Astrocyte of the spinal cord (primary cell): ENCODE data around the gene CHKB.

Experiments used
- DNase-seq: peaks from one replicate; pipeline ENCODE4 v3.0.0; 2011; ENCODE audit warnings: low read depth, low spot score
- H3K4me3 ChIP-seq: 2 replicates; pipeline ENCODE4 v1.5.1; 2011; ENCODE audit warnings: low read depth, mild to moderate bottlenecking, low read length, moderate library complexity
- CTCF ChIP-seq: IDR thresholded peaks from 2 replicates; pipeline ENCODE4 v1.5.1; 2012; ENCODE audit warnings: low read depth, mild to moderate bottlenecking, low read length, inconsistent platforms
- in situ Hi-C: cut with HindIII; loops from 2 replicates; pipeline ENCODE4 v1.10.0; 2017; ENCODE audit warnings: low sequenced_read_pairs

The CHKB gene

GRCh38 chr22:50578776-50579310 lies 3.8 kb downstream of the CHKB start:
- no peak for DNase-seq
- in situ Hi-C loops = no loop called here
- H3K4me3 ChIP-seq = no peak overlapping the region
- no peak for TF ChIP-seq CTCF

GRCh38 chr22:50577987-50578775 lies 4.5 kb downstream of the CHKB start, which contains the start of gene CPT1B:
CPT1B (minus strand) TSS chr22:50578427; CDS start chr22:50577915, 512 bp downstream.
- in situ Hi-C loops = no loop called here
- DNase-seq = no peak
- no peak for TF ChIP-seq CTCF
- no peak within 1 kb of the TSS for H3K4me3 ChIP-seq

GRCh38 chr22:50577697-50577986 lies 5.0 kb downstream of the CHKB start:
- DNase-seq = no peak
- in situ Hi-C loops = no loop called here
- no peak overlapping the region for H3K4me3 ChIP-seq
- TF ChIP-seq CTCF = no peak

- in situ Hi-C loops = no loop called here
- DNase-seq = no peak
- no peak overlapping the region for H3K4me3 ChIP-seq
- TF ChIP-seq CTCF = no peak
Measured at GRCh38 chr22:50576806-50577696, 5.6 kb downstream of the CHKB start.

- peak; percentile 17 for DNase-seq
- H3K4me3 ChIP-seq = no peak overlapping the region
- peak; percentile 49 for TF ChIP-seq CTCF
- in situ Hi-C loops = no loop called here
Measured at GRCh38 chr22:50576070-50576469, 6.6 kb downstream of the CHKB start.

- TF ChIP-seq CTCF = no peak
- in situ Hi-C loops = no loop called here
- no peak for DNase-seq
- no peak overlapping the region for H3K4me3 ChIP-seq
Measured at GRCh38 chr22:50575426-50575941, 7.2 kb downstream of the CHKB start.
